ENCODE results near the gene TCL1A.
"Not testable (repeated sequence)": the region's sequence is repeated elsewhere in the genome, so short reads cannot be mapped to it uniquely, and the experiment has no call there.

The TCL1A gene

GRCh38 chr14:95713596-95714371, at the start of gene TCL1A:
Gene TCL1A (minus strand): TSS chr14:95714125. CDS start chr14:95714066, 59 bp downstream.
- in situ Hi-C loops (cut with HindIII; ENCODE audit: low sequenced_read_pairs) = no loop called here
- DNase-seq (ENCODE audit: low read depth, low spot score) = no peak

GRCh38 chr14:95763032-95763431, 49.1 kb upstream of the TCL1A start:
- in situ Hi-C loops (cut with HindIII; ENCODE audit: low sequenced_read_pairs); DNase-seq (ENCODE audit: low read depth, low spot score): not testable (repeated sequence)

More at GRCh38 chr14:95713596-95714371, at the start of gene TCL1A:
- TF ChIP-seq CTCF (IDR thresholded peaks at IDR 0.05; ENCODE audit: low read depth, low read length) = no peak
- H3K4me3 ChIP-seq (ENCODE audit: low read depth, low read length) = no peak within 1 kb of the TSS

GRCh38 chr14:95761436-95761835, 47.5 kb upstream of the TCL1A start:
- no peak for DNase-seq (ENCODE audit: low read depth, low spot score)
- no peak for TF ChIP-seq CTCF (IDR thresholded peaks at IDR 0.05; ENCODE audit: low read depth, low read length)
- no peak overlapping the region for H3K4me3 ChIP-seq (ENCODE audit: low read depth, low read length)
- in situ Hi-C loops (cut with HindIII; ENCODE audit: low sequenced_read_pairs) = no loop called here

More at GRCh38 chr14:95763032-95763431, 49.1 kb upstream of the TCL1A start:
- H3K4me3 ChIP-seq (ENCODE audit: low read depth, low read length) = not testable (repeated sequence)

GRCh38 chr14:95760596-95760995, 46.7 kb upstream of the TCL1A start:
- no peak for DNase-seq (ENCODE audit: low read depth, low spot score)
- in situ Hi-C loops (cut with HindIII; ENCODE audit: low sequenced_read_pairs) = no loop called here

GRCh38 chr14:95759941-95760340, 46.0 kb upstream of the TCL1A start:
- DNase-seq (ENCODE audit: low read depth, low spot score) = no peak
- no peak for TF ChIP-seq CTCF (IDR thresholded peaks at IDR 0.05; ENCODE audit: low read depth, low read length)
- in situ Hi-C loops (cut with HindIII; ENCODE audit: low sequenced_read_pairs) = no loop called here

More at GRCh38 chr14:95760596-95760995, 46.7 kb upstream of the TCL1A start:
- TF ChIP-seq CTCF (IDR thresholded peaks at IDR 0.05; ENCODE audit: low read depth, low read length) = no peak
- no peak overlapping the region for H3K4me3 ChIP-seq (ENCODE audit: low read depth, low read length)

GRCh38 chr14:95758331-95758730, 44.4 kb upstream of the TCL1A start:
- TF ChIP-seq CTCF (IDR thresholded peaks at IDR 0.05; ENCODE audit: low read depth, low read length) = no peak
- no peak for DNase-seq (ENCODE audit: low read depth, low spot score)
- in situ Hi-C loops (cut with HindIII; ENCODE audit: low sequenced_read_pairs) = no loop called here
- no peak overlapping the region for H3K4me3 ChIP-seq (ENCODE audit: low read depth, low read length)

More at GRCh38 chr14:95759941-95760340, 46.0 kb upstream of the TCL1A start:
- no peak overlapping the region for H3K4me3 ChIP-seq (ENCODE audit: low read depth, low read length)

GRCh38 chr14:95756751-95757150, 42.8 kb upstream of the TCL1A start:
- no peak for DNase-seq (ENCODE audit: low read depth, low spot score)
- no peak for TF ChIP-seq CTCF (IDR thresholded peaks at IDR 0.05; ENCODE audit: low read depth, low read length)
- in situ Hi-C loops (cut with HindIII; ENCODE audit: low sequenced_read_pairs) = no loop called here
- H3K4me3 ChIP-seq (ENCODE audit: low read depth, low read length) = no peak overlapping the region
